A549 (cell line): ENCODE data around the gene STRBP.

Source experiments
- CHD2 ChIP-seq: fragments of 150-350 bp; IDR thresholded peaks from 2 replicates; pipeline ENCODE4 v1.6.1; 2014; ENCODE audit warnings: low read length; ENCODE audit not compliant: partially characterized antibody
- CTCF ChIP-seq: fragments of >200 bp; sonication (Bioruptor Twin); formaldehyde crosslinking; IDR thresholded peaks from 3 replicates; pipeline ENCODE4 v1.5.1; 2016
- FOXS1 ChIP-seq: fragments of 250-450 bp; sonication (Bioruptor Pico); IDR thresholded peaks from 2 replicates; pipeline ENCODE4 v1.5.0; 2020; ENCODE audit warnings: mild to moderate bottlenecking, moderate library complexity
- HOXA7 ChIP-seq: fragments of 250-450 bp; sonication (Bioruptor Pico); IDR thresholded peaks from 2 replicates; pipeline ENCODE4 v1.5.0; 2020; ENCODE audit warnings: mild to moderate bottlenecking, moderate library complexity
- MAX ChIP-seq: IDR thresholded peaks from 2 replicates; pipeline ENCODE4 v1.6.1; 2012
- POLR2A ChIP-seq: IDR thresholded peaks from 2 replicates; pipeline ENCODE4 v1.6.1; 2012; ENCODE audit warnings: mild to moderate bottlenecking, low read length
- TP53 ChIP-seq: fragments of 250-450 bp; sonication (Bioruptor Pico); IDR thresholded peaks from 2 replicates; pipeline ENCODE4 v1.5.0; 2021; ENCODE audit warnings: mild to moderate bottlenecking, moderate library complexity
- ZFP36 ChIP-seq: fragments of 450-650 bp; IDR thresholded peaks from 2 replicates; pipeline ENCODE4 v1.6.1; 2014; ENCODE audit warnings: borderline replicate concordance; ENCODE audit not compliant: partially characterized antibody
- TF ChIP-seq, protein P1 (sequence below): fragments of 200-600 bp; sonication (generic); IDR thresholded peaks from 2 replicates; pipeline ENCODE4 v1.6.1; 2016; ENCODE audit warnings: antibody characterized with exemption, mild to moderate bottlenecking, moderate library complexity
- TF ChIP-seq, protein P2 (sequence below): fragments of 250-450 bp; sonication (Bioruptor Pico); IDR thresholded peaks from 2 replicates; pipeline ENCODE4 v1.5.0; 2020; ENCODE audit warnings: low read depth, mild to moderate bottlenecking, moderate library complexity

DNA sequence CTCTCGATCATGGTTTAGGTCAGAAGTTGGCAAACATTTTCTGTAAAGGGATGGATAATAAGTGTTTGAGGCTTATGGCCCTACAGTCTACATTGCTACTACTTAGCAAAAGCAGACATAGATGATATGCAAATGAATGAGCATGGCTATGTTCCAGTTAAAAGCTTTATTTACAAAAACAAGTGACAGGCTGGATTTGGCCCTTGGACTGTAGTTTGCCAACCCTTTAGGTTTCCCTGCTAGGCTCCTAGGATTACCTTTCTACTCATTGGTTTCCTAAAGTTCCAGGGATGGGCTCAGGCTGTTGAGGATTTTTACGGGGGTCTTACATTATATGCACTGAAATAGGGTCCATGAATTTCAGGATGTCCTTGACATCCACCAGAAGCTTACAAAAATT is 177.4 kb downstream of the STRBP start:
- no peak for TF ChIP-seq CTCF
- no peak for TF ChIP-seq HOXA7 (CRISPR knock-in tag)
- TF ChIP-seq, protein P1, sequence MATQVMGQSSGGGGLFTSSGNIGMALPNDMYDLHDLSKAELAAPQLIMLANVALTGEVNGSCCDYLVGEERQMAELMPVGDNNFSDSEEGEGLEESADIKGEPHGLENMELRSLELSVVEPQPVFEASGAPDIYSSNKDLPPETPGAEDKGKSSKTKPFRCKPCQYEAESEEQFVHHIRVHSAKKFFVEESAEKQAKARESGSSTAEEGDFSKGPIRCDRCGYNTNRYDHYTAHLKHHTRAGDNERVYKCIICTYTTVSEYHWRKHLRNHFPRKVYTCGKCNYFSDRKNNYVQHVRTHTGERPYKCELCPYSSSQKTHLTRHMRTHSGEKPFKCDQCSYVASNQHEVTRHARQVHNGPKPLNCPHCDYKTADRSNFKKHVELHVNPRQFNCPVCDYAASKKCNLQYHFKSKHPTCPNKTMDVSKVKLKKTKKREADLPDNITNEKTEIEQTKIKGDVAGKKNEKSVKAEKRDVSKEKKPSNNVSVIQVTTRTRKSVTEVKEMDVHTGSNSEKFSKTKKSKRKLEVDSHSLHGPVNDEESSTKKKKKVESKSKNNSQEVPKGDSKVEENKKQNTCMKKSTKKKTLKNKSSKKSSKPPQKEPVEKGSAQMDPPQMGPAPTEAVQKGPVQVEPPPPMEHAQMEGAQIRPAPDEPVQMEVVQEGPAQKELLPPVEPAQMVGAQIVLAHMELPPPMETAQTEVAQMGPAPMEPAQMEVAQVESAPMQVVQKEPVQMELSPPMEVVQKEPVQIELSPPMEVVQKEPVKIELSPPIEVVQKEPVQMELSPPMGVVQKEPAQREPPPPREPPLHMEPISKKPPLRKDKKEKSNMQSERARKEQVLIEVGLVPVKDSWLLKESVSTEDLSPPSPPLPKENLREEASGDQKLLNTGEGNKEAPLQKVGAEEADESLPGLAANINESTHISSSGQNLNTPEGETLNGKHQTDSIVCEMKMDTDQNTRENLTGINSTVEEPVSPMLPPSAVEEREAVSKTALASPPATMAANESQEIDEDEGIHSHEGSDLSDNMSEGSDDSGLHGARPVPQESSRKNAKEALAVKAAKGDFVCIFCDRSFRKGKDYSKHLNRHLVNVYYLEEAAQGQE: no peak
- no peak for TF ChIP-seq MAX
- TF ChIP-seq, protein P2, sequence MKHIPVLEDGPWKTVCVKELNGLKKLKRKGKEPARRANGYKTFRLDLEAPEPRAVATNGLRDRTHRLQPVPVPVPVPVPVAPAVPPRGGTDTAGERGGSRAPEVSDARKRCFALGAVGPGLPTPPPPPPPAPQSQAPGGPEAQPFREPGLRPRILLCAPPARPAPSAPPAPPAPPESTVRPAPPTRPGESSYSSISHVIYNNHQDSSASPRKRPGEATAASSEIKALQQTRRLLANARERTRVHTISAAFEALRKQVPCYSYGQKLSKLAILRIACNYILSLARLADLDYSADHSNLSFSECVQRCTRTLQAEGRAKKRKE: no peak
- TF ChIP-seq ZFP36: no peak
- TF ChIP-seq POLR2A: no peak
- no peak for TF ChIP-seq TP53 (CRISPR knock-in tag)
- no peak for TF ChIP-seq FOXS1 (CRISPR knock-in tag)
- no peak for TF ChIP-seq CHD2
